KOPT-K1 (cell line): Measurements from ENCODE around the gene PLEKHH1.
"Not testable (repeated sequence)": the region's sequence is repeated elsewhere in the genome, so short reads cannot be mapped to it uniquely, and the experiment has no call there.

Source experiments
- H3K27ac ChIP-seq: fragments of 200-600 bp; sonication (generic); 2 replicates; pipeline ENCODE4 v1.5.1; 2016; ENCODE audit warnings: antibody characterized with exemption, mild to moderate bottlenecking, low read depth, low read length; ENCODE audit not compliant: poor library complexity, severe bottlenecking
- H3K36me3 ChIP-seq: fragments of 200-600 bp; sonication (generic); 2 replicates; pipeline ENCODE4 v1.5.1; 2017; ENCODE audit warnings: antibody characterized with exemption, mild to moderate bottlenecking, low read length, moderate library complexity; ENCODE audit not compliant: insufficient read depth
- H3K9me3 ChIP-seq: fragments of 200-600 bp; sonication (generic); 2 replicates; pipeline ENCODE4 v1.5.1; 2017; ENCODE audit warnings: antibody characterized with exemption, low read length, mild to moderate bottlenecking; ENCODE audit not compliant: insufficient read depth, poor library complexity, severe bottlenecking

Gene PLEKHH1

GRCh38 chr14:67537736-67538135 is 4.6 kb downstream of the PLEKHH1 start:
- H3K36me3 ChIP-seq, result no peaks in the 10 kb centered on the region
- no peak overlapping the region for H3K27ac ChIP-seq

DNA sequence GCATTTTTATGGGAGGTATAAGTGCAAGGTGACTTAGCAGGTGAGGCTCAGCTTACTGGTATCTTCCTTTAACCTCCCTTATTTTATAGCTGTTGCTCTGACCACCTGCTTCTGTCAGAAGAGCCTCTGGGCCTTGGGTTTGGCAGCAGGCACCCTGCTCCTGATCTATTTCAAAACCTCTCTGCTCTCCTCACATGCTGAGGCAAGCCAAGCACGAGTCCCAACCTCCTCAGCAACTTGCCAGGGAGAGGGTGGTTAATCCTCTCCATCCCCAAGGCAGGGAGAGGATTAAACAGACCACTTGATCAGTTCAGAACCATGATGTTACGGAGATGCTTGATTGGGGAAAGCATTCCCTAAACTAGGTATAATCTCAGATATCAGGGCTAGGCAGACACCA is 5.4 kb downstream of the PLEKHH1 start:
- no peak overlapping the region for H3K27ac ChIP-seq
- no peaks in the 10 kb centered on the region for H3K9me3 ChIP-seq
- H3K36me3 ChIP-seq, result no peaks in the 10 kb centered on the region

More at GRCh38 chr14:67537736-67538135, 4.6 kb downstream of the PLEKHH1 start:
- H3K9me3 ChIP-seq, result no peaks in the 10 kb centered on the region

- Histone ChIP-seq H3K27ac (no peak overlapping the region), H3K9me3 (peaks cover 3% of the 10 kb centered on the region), H3K36me3 (no peaks in the 10 kb centered on the region)
These were observed 6.0 kb downstream of the PLEKHH1 start for GRCh38 chr14:67539116-67539515.

GRCh38 chr14:67541448-67542387 is 8.6 kb downstream of the PLEKHH1 start:
- Histone ChIP-seq H3K27ac (no peak overlapping the region), H3K36me3 (no peaks in the 10 kb centered on the region), H3K9me3 (peaks cover 13% of the 10 kb centered on the region)

GRCh38 chr14:67542620-67543019 is 9.5 kb downstream of the PLEKHH1 start:
- H3K36me3 ChIP-seq, H3K27ac ChIP-seq: not testable (repeated sequence)
- H3K9me3 ChIP-seq, result peaks cover 13% of the 10 kb centered on the region

DNA sequence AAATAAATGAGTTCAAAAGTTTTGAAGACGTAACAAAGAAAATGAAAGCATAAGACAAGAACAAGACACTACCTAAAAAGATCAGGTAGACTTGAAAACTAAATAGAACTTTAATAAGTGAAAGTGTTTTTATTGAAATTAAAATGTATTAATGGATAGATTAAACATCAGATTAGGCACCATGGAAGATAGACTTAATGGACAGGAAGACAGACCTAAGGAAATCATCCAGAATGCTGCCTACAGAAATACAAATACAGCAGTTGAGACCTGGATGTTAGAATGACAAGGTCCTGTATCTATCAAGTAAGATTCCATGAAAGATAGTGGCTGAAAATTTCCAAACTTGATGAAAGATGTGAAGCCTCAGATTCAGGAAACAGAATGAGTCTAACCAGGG is 11.5 kb downstream of the PLEKHH1 start:
- H3K9me3 ChIP-seq, result peaks cover 13% of the 10 kb centered on the region
- no peak overlapping the region for H3K27ac ChIP-seq
- no peaks in the 10 kb centered on the region for H3K36me3 ChIP-seq

DNA sequence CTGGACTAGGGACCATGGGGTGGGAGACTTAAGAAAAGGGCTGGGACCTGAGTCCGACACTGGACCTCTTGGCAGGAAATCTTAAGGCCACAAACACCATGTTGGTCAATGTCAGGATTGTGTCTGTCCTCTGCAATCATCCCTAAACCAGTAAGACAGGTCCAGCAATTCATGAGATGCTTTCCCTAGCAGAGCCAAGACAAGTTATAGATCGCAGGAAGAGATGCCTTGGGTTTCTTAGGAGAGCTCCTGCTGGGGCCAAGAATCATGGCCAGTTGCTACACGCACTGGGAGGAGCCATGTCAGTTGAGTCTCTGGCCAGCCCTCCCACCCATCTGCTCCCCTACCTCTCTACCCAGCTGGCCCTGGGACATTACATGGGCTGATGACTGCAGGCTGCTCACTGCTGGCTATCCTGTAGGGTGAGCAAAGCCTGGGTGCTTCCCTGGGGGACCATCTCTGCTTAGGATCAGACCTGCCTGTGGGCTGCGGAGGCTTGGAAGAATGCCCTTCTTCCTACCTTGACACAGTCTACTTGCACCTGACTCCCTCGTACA is 14.2 kb downstream of the PLEKHH1 start:
- Histone ChIP-seq H3K36me3 (no peaks in the 10 kb centered on the region), H3K9me3 (peaks cover 13% of the 10 kb centered on the region), H3K27ac (no peak overlapping the region)

DNA sequence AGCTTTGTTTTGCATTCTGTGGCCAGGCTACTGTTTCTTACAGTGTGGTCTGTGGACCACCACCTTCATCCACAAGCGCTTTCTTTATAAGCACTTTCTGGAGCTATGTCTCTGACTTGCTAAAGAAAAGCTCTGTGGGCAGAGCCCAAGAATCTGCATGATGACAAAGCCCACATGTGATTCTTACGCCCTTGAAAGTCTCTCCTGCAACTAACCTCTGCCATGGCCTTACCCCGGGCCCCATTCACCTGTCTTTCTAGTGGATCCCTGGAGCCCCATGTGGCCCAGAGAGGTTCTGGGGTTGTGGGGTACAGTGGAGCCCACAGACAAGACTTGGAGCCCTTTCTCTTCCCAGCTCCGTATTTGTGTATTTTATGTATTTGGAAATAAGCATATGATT is 16.6 kb downstream of the PLEKHH1 start:
- Histone ChIP-seq H3K27ac (no peak overlapping the region), H3K9me3 (peaks cover 5% of the 10 kb centered on the region), H3K36me3 (no peaks in the 10 kb centered on the region)

- H3K9me3 ChIP-seq, result no peaks in the 10 kb centered on the region
- H3K36me3 ChIP-seq, result no peaks in the 10 kb centered on the region
- no peak overlapping the region for H3K27ac ChIP-seq
These were observed 18.0 kb downstream of the PLEKHH1 start for GRCh38 chr14:67551123-67551522.

DNA sequence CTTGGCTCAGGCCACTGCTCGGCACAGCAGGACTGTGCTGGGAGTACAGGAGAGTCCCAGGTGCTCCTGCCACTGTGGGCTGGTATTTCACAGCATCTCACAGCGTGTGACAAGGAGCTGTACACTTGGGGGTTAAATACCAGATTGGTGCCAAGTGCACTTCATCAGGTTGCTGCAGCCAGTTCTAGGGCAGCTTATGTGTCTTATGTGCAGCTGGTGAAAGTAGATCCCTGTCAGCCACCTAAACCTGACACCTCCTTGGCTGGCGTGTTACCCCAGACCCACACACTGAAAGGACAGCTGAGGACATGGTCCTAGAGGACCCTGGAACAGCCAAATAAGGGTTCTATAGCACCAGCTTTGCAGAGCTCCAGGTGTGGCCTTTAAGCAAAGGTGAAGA is 18.9 kb downstream of the PLEKHH1 start:
- Histone ChIP-seq H3K9me3 (no peaks in the 10 kb centered on the region), H3K36me3 (no peaks in the 10 kb centered on the region), H3K27ac (no peak overlapping the region)

- Histone ChIP-seq H3K9me3 (no peaks in the 10 kb centered on the region), H3K27ac (no peak overlapping the region), H3K36me3 (no peaks in the 10 kb centered on the region)
These were observed 20.5 kb downstream of the PLEKHH1 start for GRCh38 chr14:67553547-67553946.

GRCh38 chr14:67554341-67554740 is 21.3 kb downstream of the PLEKHH1 start:
- Histone ChIP-seq H3K9me3 (no peaks in the 10 kb centered on the region), H3K36me3 (no peaks in the 10 kb centered on the region), H3K27ac (no peak overlapping the region)

DNA sequence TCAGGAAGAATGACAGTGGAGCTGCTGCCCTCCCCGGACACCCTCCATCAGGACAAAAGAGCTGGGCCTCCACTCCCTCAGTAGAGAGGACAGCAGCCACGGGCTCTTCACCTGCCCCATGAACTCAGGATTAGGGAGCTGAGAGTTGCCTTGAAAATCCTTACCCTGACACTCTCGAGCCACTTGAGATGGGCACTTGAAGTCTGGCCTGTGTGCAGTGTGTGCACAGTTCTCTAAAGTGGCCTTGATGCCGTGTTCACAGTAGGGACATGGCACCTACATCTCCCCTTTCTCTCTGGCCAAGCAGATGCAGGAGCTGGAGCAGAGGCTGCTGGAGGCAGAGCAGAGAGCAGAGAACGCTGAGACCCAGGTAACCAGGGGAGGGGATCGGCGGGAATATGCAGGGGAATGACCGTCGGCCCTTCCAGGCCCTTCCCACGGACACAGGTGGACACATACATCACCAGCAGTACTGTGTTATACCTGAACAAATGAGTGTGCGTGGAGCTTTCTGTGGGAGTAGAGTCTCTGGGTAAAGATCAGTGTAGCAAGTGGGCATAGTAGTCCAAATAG is 22.5 kb downstream of the PLEKHH1 start:
- Histone ChIP-seq H3K36me3 (no peaks in the 10 kb centered on the region), H3K27ac (no peak overlapping the region), H3K9me3 (no peaks in the 10 kb centered on the region)

DNA sequence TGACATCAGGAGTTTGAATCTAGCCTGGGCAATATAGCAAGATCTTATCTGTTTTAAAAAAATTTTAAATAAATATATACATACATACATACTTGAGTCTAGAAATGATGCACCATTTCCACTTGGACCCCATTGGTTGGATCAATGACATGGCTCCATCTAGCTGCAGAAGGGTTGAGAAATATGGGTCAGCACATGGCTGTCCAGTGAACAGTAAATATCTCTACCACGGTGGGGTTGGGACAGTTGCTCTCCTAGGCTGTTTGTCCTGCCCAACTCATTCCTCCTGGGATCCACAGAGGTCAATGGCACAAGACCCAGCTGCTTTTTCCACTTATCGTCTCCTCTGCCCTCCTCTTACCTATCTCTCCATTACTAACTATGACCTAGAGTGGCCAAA is 23.6 kb downstream of the PLEKHH1 start:
- no peak overlapping the region for H3K27ac ChIP-seq
- no peaks in the 10 kb centered on the region for H3K36me3 ChIP-seq
- no peaks in the 10 kb centered on the region for H3K9me3 ChIP-seq

DNA sequence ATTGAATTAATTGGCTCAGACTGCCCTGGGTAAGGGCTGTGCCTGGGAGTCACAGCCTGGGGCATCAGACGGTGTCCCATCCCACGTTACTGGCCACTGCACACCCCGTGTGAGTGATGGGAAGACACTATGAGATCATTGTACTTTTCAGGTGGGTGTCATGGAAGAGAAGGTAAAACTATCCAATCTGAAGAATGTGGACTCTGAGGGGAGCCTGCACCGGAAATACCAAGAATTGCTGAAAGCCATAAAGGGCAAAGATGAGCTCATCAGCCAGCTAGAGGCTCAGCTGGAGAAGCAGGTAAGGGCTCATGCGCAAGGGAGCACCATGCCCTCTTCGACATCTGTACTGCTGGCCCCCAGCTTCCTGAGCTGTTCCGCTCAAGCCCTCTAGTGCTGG is 24.0 kb downstream of the PLEKHH1 start:
- H3K9me3 ChIP-seq, result no peaks in the 10 kb centered on the region
- H3K27ac ChIP-seq, result no peak overlapping the region
- no peaks in the 10 kb centered on the region for H3K36me3 ChIP-seq
